ENCODE measurements around the gene SOX6.

DNA sequence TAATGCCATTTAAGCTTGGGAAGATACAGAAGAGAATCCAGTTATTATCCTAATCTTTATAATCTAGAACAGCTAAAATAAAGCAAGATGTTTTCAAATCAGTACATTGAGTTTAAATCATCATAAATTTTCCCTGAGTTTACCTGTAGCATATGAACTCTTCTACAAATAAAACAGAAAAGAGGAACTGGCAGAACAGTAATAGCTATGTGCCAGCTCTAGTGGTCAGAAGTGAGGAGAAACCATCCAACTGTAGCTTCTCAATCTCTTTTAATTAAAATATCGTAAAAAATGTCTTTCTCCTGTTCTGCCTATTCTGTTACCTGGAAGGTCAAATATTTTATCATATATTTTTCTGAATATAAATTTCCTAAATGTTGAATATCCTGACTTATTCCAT is 266.9 kb downstream of the SOX6 start:
- TF ChIP-seq FOXM1 (IDR thresholded peaks at IDR 0.05; ENCODE audit: low read depth) (no peak), MEF2A (IDR thresholded peaks at IDR 0.05; ENCODE audit: borderline replicate concordance, low read depth) (no peak), CTCF (IDR thresholded peaks at IDR 0.05) (no peak), SMC3 (IDR thresholded peaks at IDR 0.05; ENCODE audit: low read depth, low read length) (no peak), REST (IDR thresholded peaks at IDR 0.05; ENCODE audit: low read depth, low read length) (no peak), EP300 (IDR thresholded peaks at IDR 0.05; ENCODE audit: borderline replicate concordance in 1 of 2, low read depth in 1 of 2, low read length in 1 of 2) (no peak), TAF1 (IDR thresholded peaks at IDR 0.05; ENCODE audit: borderline replicate concordance, low read depth, low read length) (no peak), NRF1 (IDR thresholded peaks at IDR 0.05; ENCODE audit: low read depth, low read length) (no peak), MXI1 (IDR thresholded peaks at IDR 0.05; ENCODE audit: low read depth, low read length) (no peak), EZH2phosphoT487 (IDR thresholded peaks at IDR 0.05; ENCODE audit: borderline replicate concordance, low read depth) (no peak), MAX (IDR thresholded peaks at IDR 0.05; ENCODE audit: low read depth) (no peak), FOXJ3 (CRISPR knock-in tag; IDR thresholded peaks at IDR 0.05) (no peak)
- TF ChIP-seq, protein P1, sequence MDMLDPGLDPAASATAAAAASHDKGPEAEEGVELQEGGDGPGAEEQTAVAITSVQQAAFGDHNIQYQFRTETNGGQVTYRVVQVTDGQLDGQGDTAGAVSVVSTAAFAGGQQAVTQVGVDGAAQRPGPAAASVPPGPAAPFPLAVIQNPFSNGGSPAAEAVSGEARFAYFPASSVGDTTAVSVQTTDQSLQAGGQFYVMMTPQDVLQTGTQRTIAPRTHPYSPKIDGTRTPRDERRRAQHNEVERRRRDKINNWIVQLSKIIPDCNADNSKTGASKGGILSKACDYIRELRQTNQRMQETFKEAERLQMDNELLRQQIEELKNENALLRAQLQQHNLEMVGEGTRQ (IDR thresholded peaks at IDR 0.05; ENCODE audit: borderline replicate concordance, low read depth, low read length), result no peak
- TF ChIP-seq, protein P2, sequence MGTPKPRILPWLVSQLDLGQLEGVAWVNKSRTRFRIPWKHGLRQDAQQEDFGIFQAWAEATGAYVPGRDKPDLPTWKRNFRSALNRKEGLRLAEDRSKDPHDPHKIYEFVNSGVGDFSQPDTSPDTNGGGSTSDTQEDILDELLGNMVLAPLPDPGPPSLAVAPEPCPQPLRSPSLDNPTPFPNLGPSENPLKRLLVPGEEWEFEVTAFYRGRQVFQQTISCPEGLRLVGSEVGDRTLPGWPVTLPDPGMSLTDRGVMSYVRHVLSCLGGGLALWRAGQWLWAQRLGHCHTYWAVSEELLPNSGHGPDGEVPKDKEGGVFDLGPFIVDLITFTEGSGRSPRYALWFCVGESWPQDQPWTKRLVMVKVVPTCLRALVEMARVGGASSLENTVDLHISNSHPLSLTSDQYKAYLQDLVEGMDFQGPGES (IDR thresholded peaks at IDR 0.05; ENCODE audit: low read depth, low read length), result no peak

All from SK-N-SH (cell line).